CD4-positive, alpha-beta T cell treated with Interleukin-6 for 4 hours (primary cell): ENCODE measurements around the gene RANBP17.

ENCODE experiments used
- DNase-seq: peaks from one replicate; pipeline ENCODE4 v3.0.0-alpha.2; 2020; ENCODE audit warnings: mixed read lengths

Gene RANBP17

GRCh38 chr5:171306781-171307591 lies 445.2 kb downstream of the RANBP17 start:
- DNase-seq, result no peak

GRCh38 chr5:171307789-171308452 lies 446.1 kb downstream of the RANBP17 start:
- DNase-seq, result no peak

- no peak for DNase-seq
These were observed 446.8 kb downstream of the RANBP17 start, which contains the start of gene TLX3 for GRCh38 chr5:171308453-171309275. TLX3 (plus strand) TSS chr5:171309248; CDS start chr5:171309366, 118 bp downstream.

- DNase-seq, result no peak
These were observed 447.7 kb downstream of the RANBP17 start for GRCh38 chr5:171309276-171310211.

- no peak for DNase-seq
These were observed 448.5 kb downstream of the RANBP17 start for GRCh38 chr5:171310212-171310818.

GRCh38 chr5:171310819-171311321 lies 449.1 kb downstream of the RANBP17 start:
- DNase-seq, result no peak

GRCh38 chr5:171311322-171312077 lies 449.7 kb downstream of the RANBP17 start:
- DNase-seq, result no peak

- no peak for DNase-seq
These were observed 450.5 kb downstream of the RANBP17 start for GRCh38 chr5:171312129-171312974.

GRCh38 chr5:171313481-171314206 lies 451.8 kb downstream of the RANBP17 start:
- no peak for DNase-seq

GRCh38 chr5:171314728-171315385 lies 453.0 kb downstream of the RANBP17 start:
- DNase-seq, result no peak

GRCh38 chr5:171315386-171315891 lies 453.6 kb downstream of the RANBP17 start:
- DNase-seq, result no peak

- no peak for DNase-seq
These were observed 454.1 kb downstream of the RANBP17 start for GRCh38 chr5:171315925-171316257.

GRCh38 chr5:171316258-171317121 lies 454.7 kb downstream of the RANBP17 start:
- DNase-seq, result no peak

GRCh38 chr5:171317230-171317629 lies 455.4 kb downstream of the RANBP17 start:
- DNase-seq, result no peak

- DNase-seq, result no peak
These were observed 456.2 kb downstream of the RANBP17 start for GRCh38 chr5:171318026-171318425.

- DNase-seq, result no peak
These were observed 459.6 kb downstream of the RANBP17 start for GRCh38 chr5:171321447-171321846.

- no peak for DNase-seq
These were observed 460.7 kb downstream of the RANBP17 start for GRCh38 chr5:171322527-171322926.
